ENCODE data around the gene DES.

The DES gene

GRCh38 chr2:219441451-219442255 lies 23.5 kb downstream of the DES start:
- peak; percentile 64 to 79 for DNase-seq

GRCh38 chr2:219442256-219443015 lies 24.3 kb downstream of the DES start:
- DNase-seq: no peak

GRCh38 chr2:219443016-219443696 lies 25.0 kb downstream of the DES start:
- DNase-seq: no peak

- DNase-seq: no peak
Measured at GRCh38 chr2:219443697-219444023, 25.5 kb downstream of the DES start.

GRCh38 chr2:219444566-219445091 lies 26.5 kb downstream of the DES start:
- DNase-seq: no peak

- DNase-seq: no peak
Measured at GRCh38 chr2:219445220-219445640, 27.1 kb downstream of the DES start.

GRCh38 chr2:219446101-219446504 lies 27.9 kb downstream of the DES start:
- DNase-seq: no peak

GRCh38 chr2:219446689-219447088 lies 28.5 kb downstream of the DES start:
- no peak for DNase-seq

GRCh38 chr2:219447242-219448098 lies 29.3 kb downstream of the DES start:
- no peak for DNase-seq

- no peak for DNase-seq
Measured at GRCh38 chr2:219448099-219448775, 30.1 kb downstream of the DES start.

GRCh38 chr2:219448776-219449341 lies 30.7 kb downstream of the DES start:
- DNase-seq: no peak

GRCh38 chr2:219449609-219450008 lies 31.4 kb downstream of the DES start:
- no peak for DNase-seq

- DNase-seq: no peak
Measured at GRCh38 chr2:219451661-219452360, 33.6 kb downstream of the DES start.

- no peak for DNase-seq
Measured at GRCh38 chr2:219452361-219453317, 34.5 kb downstream of the DES start.

GRCh38 chr2:219453671-219454590 lies 35.8 kb downstream of the DES start:
- no peak for DNase-seq

GRCh38 chr2:219455581-219455980 lies 37.4 kb downstream of the DES start:
- no peak for DNase-seq

- no peak for DNase-seq
Measured at GRCh38 chr2:219457784-219458369, 39.7 kb downstream of the DES start.

- DNase-seq: no peak
Measured at GRCh38 chr2:219458996-219459395, 40.8 kb downstream of the DES start.
